Activated CD8-positive, alpha-beta memory T cell treated with anti-CD3 and anti-CD28 coated beads, Interleukin-2, amount 10 ng/mL, durations not matched to agents 7 days and 5 days (primary cell): ENCODE data around the gene EYA3. TPM values are rescaled to one million over a fixed set of nuclear protein-coding genes. Genes with fewer than 3 reads are reported as not detected.
A peak's percentile ranks its signal among the peaks of the same experiment; 100 is the strongest.

ENCODE experiments used
- ATAC-seq: fragments of 150-1000 bp; cut with Tn5 transposase; one replicate; pipeline ENCODE4 v1.10.0; 2021; ENCODE audit warnings: moderate library complexity
- CTCF ChIA-PET: fragments of 350-600 bp; sonication (Branson Sonifier 250); formaldehyde crosslinking; loops from one replicate; lab custom pipeline; 2021; ENCODE audit warnings: antibody characterized with exemption; lab: Charles Lee
- DNase-seq: peaks from one replicate; pipeline ENCODE4 v3.0.0-alpha.2; 2020
- H3K27ac Mint-ChIP-seq: one replicate; pipeline ENCODE4 v1.8.0; 2021; ENCODE audit warnings: mild to moderate bottlenecking, mixed read lengths
- H3K27me3 Mint-ChIP-seq: one replicate; pipeline ENCODE4 v1.8.0; 2021; ENCODE audit warnings: mixed read lengths
- H3K36me3 Mint-ChIP-seq: one replicate; pipeline ENCODE4 v1.8.0; 2021; ENCODE audit warnings: mild to moderate bottlenecking, mixed read lengths
- H3K4me1 Mint-ChIP-seq: one replicate; pipeline ENCODE4 v1.8.0; 2021; ENCODE audit warnings: mixed read lengths
- H3K4me3 Mint-ChIP-seq: one replicate; pipeline ENCODE4 v1.8.0; 2021; ENCODE audit warnings: mild to moderate bottlenecking, moderate library complexity, mixed read lengths
- H3K9me3 Mint-ChIP-seq: one replicate; pipeline ENCODE4 v1.8.0; 2022; ENCODE audit warnings: low read depth, mixed read lengths
- total RNA-seq, 2 experiments: library from RNA; stranded (reverse); gene quantifications; one replicate each; pipeline ENCODE4 v1.2.3, GENCODE V29; 2021

Gene EYA3
- total RNA-seq, 2 experiments from 2014 or later = 33.2 to 33.4 TPM

GRCh38 chr1:28104866-28105467 is 16.6 kb upstream of the EYA3 start:
- no peaks in the 10 kb centered on the region for H3K36me3 Mint-ChIP-seq
- no peak for ATAC-seq
- H3K4me3 Mint-ChIP-seq = no peak overlapping the region
- no peaks in the 10 kb centered on the region for H3K4me1 Mint-ChIP-seq
- DNase-seq = no peak
- peaks cover 15% of the 10 kb centered on the region for H3K27me3 Mint-ChIP-seq
- H3K9me3 Mint-ChIP-seq = no peaks in the 10 kb centered on the region
- no peak overlapping the region for H3K27ac Mint-ChIP-seq
- CTCF ChIA-PET = interaction anchor here (0.5 to 1.9 kb wide), 2 partner anchors 104 to 113 kb away, joined by 3 to 6 read pairs; no protein-coding TSS in a partner anchor

- H3K9me3 Mint-ChIP-seq = no peaks in the 10 kb centered on the region
- no peaks in the 10 kb centered on the region for H3K36me3 Mint-ChIP-seq
- DNase-seq (no peak), ATAC-seq (no peak)
- H3K27me3 Mint-ChIP-seq = peaks cover 14% of the 10 kb centered on the region
- H3K27ac Mint-ChIP-seq = no peak overlapping the region
- H3K4me3 Mint-ChIP-seq = no peak overlapping the region
- CTCF ChIA-PET = interaction anchor here (1.0 to 1.7 kb wide), 3 partner anchors 11 to 245 kb away, joined by 3 to 6 read pairs (median 3); no protein-coding TSS in a partner anchor
- H3K4me1 Mint-ChIP-seq = no peaks in the 10 kb centered on the region
These were observed 13.8 kb upstream of the EYA3 start for GRCh38 chr1:28102189-28102588.

DNA sequence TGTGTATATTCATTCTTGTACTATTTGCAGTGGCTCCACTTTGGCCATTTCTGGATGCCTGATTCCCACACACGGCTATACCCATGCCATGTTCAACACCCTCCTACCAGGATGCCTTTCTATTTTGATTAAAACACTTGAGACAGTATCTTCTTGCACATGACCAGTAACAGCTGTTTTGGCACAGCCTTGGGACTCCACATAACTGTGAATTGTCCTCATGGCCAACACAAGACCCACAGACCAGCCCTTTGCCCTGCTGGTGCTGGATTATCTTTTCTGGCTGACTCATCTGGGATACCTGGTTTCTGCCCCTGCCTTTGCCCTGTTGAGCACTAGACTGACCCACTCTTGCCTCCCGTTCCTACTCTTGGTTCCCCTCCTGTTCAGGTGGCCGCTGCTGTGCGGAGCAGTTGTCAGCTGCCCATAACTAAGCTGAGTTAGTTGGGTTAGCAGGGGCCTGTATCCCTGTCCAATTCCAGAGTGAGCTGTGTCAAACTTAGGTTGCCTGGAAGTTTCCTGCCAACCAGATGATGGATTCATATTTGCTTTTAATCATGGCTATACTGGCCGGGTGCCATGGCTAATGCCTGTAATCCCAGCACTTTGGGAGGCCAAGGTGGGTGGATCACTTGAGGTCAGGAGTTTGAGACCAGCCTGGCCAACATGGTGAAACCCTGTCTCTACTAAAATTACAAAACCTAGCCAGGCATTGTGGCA is 10.8 kb upstream of the EYA3 start:
- Mint-ChIP-seq H3K9me3 (no peaks in the 10 kb centered on the region), H3K4me3 (no peak overlapping the region), H3K36me3 (no peaks in the 10 kb centered on the region), H3K27ac (no peak overlapping the region), H3K27me3 (peaks cover 30% of the 10 kb centered on the region), H3K4me1 (peaks cover 4% of the 10 kb centered on the region)
- no peak for ATAC-seq
- CTCF ChIA-PET = no interaction called here
- peak; percentile 12 for DNase-seq

DNA sequence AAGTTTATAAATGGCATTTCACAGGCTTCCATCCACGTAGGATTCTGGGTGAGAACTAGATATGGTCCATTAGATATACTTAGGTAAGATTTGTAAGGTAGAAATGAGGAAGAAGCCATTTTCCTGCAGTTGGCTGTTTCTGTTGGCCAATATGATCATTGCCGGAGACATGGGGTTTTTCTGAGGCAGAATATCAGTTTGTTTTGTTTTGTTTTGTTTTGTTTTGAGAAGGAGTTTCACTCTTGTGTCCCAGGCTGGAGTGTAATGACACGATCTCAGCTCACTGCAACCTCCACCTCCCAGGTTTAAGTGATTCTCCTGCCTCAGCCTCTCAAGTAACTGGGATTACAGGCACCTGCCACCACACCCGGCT is 8.7 kb upstream of the EYA3 start:
- DNase-seq (no peak), ATAC-seq (no peak)
- H3K27me3 Mint-ChIP-seq = peaks cover 42% of the 10 kb centered on the region
- no peaks in the 10 kb centered on the region for H3K9me3 Mint-ChIP-seq
- no peaks in the 10 kb centered on the region for H3K36me3 Mint-ChIP-seq
- peaks cover 4% of the 10 kb centered on the region for H3K4me1 Mint-ChIP-seq
- H3K4me3 Mint-ChIP-seq = no peak overlapping the region
- H3K27ac Mint-ChIP-seq = no peak overlapping the region
- CTCF ChIA-PET = interaction anchor here (10.1 kb wide), 1 partner anchor 113 kb away, joined by 206 read pairs; no protein-coding TSS in a partner anchor

DNA sequence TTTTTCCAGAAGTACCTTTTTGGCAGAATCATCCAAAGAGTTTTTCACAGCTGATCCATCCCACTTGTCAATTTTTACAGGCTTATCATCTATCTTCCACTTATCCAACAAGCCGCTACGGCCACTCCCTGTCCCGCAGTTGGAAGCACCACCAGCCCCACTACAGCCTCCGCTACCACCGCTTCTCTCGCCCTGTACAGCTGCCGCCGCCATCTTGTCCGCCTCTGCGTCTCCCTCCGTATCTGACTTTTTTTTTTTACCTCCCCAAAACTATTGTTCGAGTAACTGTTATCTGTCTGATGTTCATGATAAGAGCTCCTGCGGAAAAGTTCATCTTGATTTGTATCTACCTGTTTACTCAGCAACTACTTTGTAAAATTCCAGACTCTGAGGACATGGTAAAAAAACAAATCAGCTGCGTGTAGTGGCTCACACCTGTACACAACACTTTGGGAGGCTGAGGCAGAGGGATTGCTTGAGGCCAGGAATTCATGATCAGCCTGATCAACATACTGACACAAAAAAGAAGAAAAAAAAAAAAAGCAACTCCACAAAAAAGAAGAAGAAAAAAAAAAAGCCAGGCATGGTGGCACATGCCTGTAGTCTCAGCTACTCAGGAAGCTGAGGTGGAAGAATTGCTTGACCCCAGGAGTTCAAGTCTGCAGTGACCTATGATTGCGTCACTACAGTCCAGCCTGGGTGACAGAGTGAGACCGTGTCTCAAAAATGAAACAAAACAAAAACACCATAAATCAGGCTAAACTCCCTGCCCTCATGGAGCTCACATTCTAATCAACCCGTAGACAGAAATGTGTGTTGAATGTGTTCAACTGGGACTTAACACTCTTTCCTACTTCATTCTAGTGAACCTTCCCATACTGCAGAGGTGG is 8.0 kb upstream of the EYA3 start:
- Mint-ChIP-seq H3K4me3 (no peak overlapping the region), H3K27ac (no peak overlapping the region), H3K4me1 (peaks cover 4% of the 10 kb centered on the region), H3K27me3 (peaks cover 42% of the 10 kb centered on the region), H3K36me3 (no peaks in the 10 kb centered on the region), H3K9me3 (no peaks in the 10 kb centered on the region)
- DNase-seq (no peak), ATAC-seq (no peak)
- CTCF ChIA-PET = interaction anchor here (10.1 kb wide), 1 partner anchor 114 kb away, joined by 206 read pairs; no protein-coding TSS in a partner anchor

- no peak for ATAC-seq
- Mint-ChIP-seq H3K27me3 (peaks cover 26% of the 10 kb centered on the region), H3K9me3 (no peaks in the 10 kb centered on the region), H3K4me1 (peaks cover 22% of the 10 kb centered on the region), H3K36me3 (no peaks in the 10 kb centered on the region), H3K4me3 (peak overlapping the region; percentile 6), H3K27ac (peak overlapping the region; percentile 18)
- peak; percentile 88 for DNase-seq
- CTCF ChIA-PET = interaction anchor here (0.5 to 10.1 kb wide), 27 partner anchors 10 to 1225 kb away, joined by 3 to 206 read pairs (median 4); partner anchors contain the start of gene ATP5IF1
These were observed 2.8 kb upstream of the EYA3 start for GRCh38 chr1:28091043-28091781.

DNA sequence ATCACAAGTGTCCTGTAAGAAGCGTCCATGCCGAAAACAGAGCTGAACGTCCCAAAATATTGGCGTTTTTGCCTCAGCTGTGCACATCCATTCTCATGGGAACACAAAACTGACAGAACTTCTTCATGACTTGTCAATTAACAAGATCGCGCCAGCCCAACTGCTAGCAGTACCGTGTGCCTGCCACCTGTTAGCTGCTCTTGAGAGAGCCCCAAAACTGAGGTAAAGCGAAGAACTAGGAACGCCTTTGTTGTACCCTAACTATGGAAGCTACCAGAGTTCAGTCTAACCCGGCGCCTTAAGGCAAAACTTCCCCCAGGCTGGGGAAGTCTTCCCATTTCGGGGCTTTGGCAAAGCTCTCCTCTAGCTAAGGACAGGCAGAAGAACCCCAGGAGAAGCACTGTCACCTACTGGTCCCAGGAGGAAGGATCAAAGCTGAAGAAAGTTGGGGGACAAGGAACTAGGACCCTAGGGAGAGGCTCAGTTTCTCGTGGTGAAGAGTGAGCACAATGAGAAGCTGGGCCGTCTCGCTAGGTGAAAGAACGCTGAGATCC is 719 bp downstream of the EYA3 start:
- Mint-ChIP-seq H3K27ac (peak overlapping the region; percentile 97), H3K27me3 (peaks cover 3% of the 10 kb centered on the region), H3K9me3 (no peaks in the 10 kb centered on the region), H3K4me1 (peaks cover 40% of the 10 kb centered on the region), H3K4me3 (peak overlapping the region; percentile 97), H3K36me3 (no peaks in the 10 kb centered on the region)
- peak; percentile 63 for DNase-seq
- CTCF ChIA-PET = interaction anchor here (0.7 to 10.1 kb wide), 15 partner anchors 9 to 240 kb away, joined by 3 to 206 read pairs (median 4); partner anchors contain the start of gene ATP5IF1
- ATAC-seq = peak; percentile 13

DNA sequence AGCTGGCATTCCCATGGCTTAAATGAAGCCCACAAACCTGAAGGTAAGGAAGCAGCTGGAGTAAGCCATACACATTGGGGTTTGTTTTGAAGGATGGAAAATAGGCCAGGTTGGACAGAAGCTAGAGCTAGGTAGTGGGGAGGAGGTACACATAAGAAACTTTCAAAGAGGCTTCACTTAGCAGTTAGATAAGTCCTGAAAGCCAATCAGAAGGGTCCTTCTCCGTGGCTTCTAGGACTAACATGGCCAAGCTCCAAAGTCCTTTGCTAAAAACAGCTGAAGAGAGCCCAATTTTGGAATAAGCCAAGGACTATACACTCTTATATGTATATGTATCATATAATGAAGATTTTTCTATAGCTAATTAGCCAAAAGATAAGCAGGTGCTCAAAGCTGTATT is 1.8 kb downstream of the EYA3 start:
- no peak overlapping the region for H3K27ac Mint-ChIP-seq
- no peaks in the 10 kb centered on the region for H3K9me3 Mint-ChIP-seq
- CTCF ChIA-PET = interaction anchor here (1.2 kb wide), 1 partner anchor 147 kb away, joined by 4 read pairs; no protein-coding TSS in a partner anchor
- DNase-seq (no peak), ATAC-seq (no peak)
- H3K4me1 Mint-ChIP-seq = peaks cover 40% of the 10 kb centered on the region
- H3K36me3 Mint-ChIP-seq = no peaks in the 10 kb centered on the region
- H3K27me3 Mint-ChIP-seq = no peaks in the 10 kb centered on the region
- H3K4me3 Mint-ChIP-seq = peak overlapping the region; percentile 97

DNA sequence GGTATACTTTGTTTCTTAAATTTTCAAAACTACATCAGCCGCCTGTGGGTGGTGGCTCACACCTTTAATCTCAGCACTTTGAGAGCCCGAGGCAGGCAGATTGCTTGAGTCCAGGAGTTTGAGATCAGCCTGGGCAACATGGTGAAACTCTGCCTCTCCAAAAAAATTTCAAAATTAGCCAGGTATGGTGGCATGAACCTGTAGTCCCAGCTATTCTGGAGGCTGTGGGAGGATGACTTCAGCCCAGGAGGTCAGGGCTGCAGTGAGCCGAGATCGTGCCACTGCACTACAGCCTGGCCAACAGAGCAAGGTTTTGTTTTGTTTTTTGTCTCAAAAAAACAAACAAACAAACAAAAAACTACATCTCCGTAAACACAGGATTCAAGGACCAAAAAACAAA is 3.3 kb downstream of the EYA3 start:
- H3K9me3 Mint-ChIP-seq = no peaks in the 10 kb centered on the region
- peaks cover 3% of the 10 kb centered on the region for H3K36me3 Mint-ChIP-seq
- peaks cover 33% of the 10 kb centered on the region for H3K4me1 Mint-ChIP-seq
- no peak overlapping the region for H3K4me3 Mint-ChIP-seq
- H3K27ac Mint-ChIP-seq = no peak overlapping the region
- ATAC-seq (no peak), DNase-seq (no peak)
- no peaks in the 10 kb centered on the region for H3K27me3 Mint-ChIP-seq
- CTCF ChIA-PET = interaction anchor here (1.6 to 1.7 kb wide), 2 partner anchors 123 to 124 kb away, joined by 4 to 5 read pairs; no protein-coding TSS in a partner anchor

GRCh38 chr1:28083876-28084275 is 4.5 kb downstream of the EYA3 start:
- no peaks in the 10 kb centered on the region for H3K27me3 Mint-ChIP-seq
- no peak for ATAC-seq
- H3K27ac Mint-ChIP-seq = no peak overlapping the region
- DNase-seq = no peak
- H3K4me3 Mint-ChIP-seq = no peak overlapping the region
- peaks cover 33% of the 10 kb centered on the region for H3K4me1 Mint-ChIP-seq
- CTCF ChIA-PET = no interaction called here
- H3K9me3 Mint-ChIP-seq = no peaks in the 10 kb centered on the region
- H3K36me3 Mint-ChIP-seq = peaks cover 9% of the 10 kb centered on the region

GRCh38 chr1:28078680-28079626 is 9.5 kb downstream of the EYA3 start:
- H3K9me3 Mint-ChIP-seq = no peaks in the 10 kb centered on the region
- CTCF ChIA-PET = interaction anchor here (0.6 to 2.7 kb wide), 6 partner anchors 9 to 222 kb away, joined by 3 to 14 read pairs (median 4); partner anchors contain the start of gene EYA3
- DNase-seq (no peak), ATAC-seq (no peak)
- no peaks in the 10 kb centered on the region for H3K27me3 Mint-ChIP-seq
- no peak overlapping the region for H3K27ac Mint-ChIP-seq
- H3K36me3 Mint-ChIP-seq = peaks cover 15% of the 10 kb centered on the region
- H3K4me1 Mint-ChIP-seq = peaks cover 19% of the 10 kb centered on the region
- no peak overlapping the region for H3K4me3 Mint-ChIP-seq
